ENCODE data around the gene LUM.

DNA sequence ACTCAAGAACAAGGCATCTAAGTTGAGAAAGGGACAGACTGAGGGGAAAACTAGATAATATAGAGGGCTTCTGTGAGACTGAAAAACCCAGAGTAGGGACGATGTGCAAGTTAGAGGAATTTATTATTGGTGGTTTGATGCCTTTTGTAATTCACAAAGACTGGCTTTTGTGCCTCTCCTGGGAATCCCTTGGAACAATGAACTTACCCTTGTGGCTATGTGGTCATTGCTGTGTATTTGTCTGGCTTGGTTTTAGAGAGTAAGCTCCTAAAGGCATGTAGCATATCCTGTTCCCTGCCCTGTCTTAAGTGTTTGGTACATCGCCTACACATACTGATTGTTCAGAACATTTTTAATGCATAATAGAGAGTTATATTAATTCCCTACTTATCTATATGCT lies 44.7 kb upstream of the LUM start:
- TF ChIP-seq SETDB1 (IDR thresholded peaks at IDR 0.05; ENCODE audit: insufficient read length, low read length) (no peak), ZNF138 (tag by site-specific recombination; IDR thresholded peaks at IDR 0.05; ENCODE audit: borderline replicate concordance) (no peak), CTCF (tag by site-specific recombination; IDR thresholded peaks at IDR 0.05) (no peak)

Data from HEK293 (cell line).